Measurements from ENCODE around the gene PUDP. TPM values are rescaled to one million over a fixed set of nuclear protein-coding genes. Genes with fewer than 3 reads are reported as not detected.

The PUDP gene
- total and polyA plus RNA-seq, 4 donors, result 5.3 to 9.4 (median 6.8) TPM

GRCh38 chrX:7067256-7067655 lies 80.7 kb downstream of the PUDP start:
- TF ChIP-seq ZBTB33 (IDR thresholded peaks at IDR 0.05), result no peak
- no peak for TF ChIP-seq HNF4G (IDR thresholded peaks at IDR 0.05)
- TF ChIP-seq FOXA2 (IDR thresholded peaks at IDR 0.05), result no peak
- no peak for TF ChIP-seq ATF3 (IDR thresholded peaks at IDR 0.05)
- TF ChIP-seq FOXA1 (IDR thresholded peaks at IDR 0.05), result no peak
- no peak for TF ChIP-seq CTCF (IDR thresholded peaks at IDR 0.05; ENCODE audit: low read depth, low read length, missing input control)
- TF ChIP-seq YY1 (IDR thresholded peaks at IDR 0.05), result no peak
- H3K9me3 ChIP-seq (ENCODE audit: control insufficient read depth in 4 of 4, low read length in 3 of 4), result no peaks in the 10 kb centered on the region
- no peak for DNase-seq (ENCODE audit: low spot score)
- peaks cover 0 to 4% (median 0%) of the 10 kb centered on the region in 4 donors for H3K36me3 ChIP-seq (ENCODE audit: control insufficient read depth in 4 of 4, insufficient read depth in 3 of 4, low read depth in 1 of 4, low read length in 3 of 4)
- no peak overlapping the region for H3K27ac ChIP-seq (ENCODE audit: low read depth in 1 of 2, low read length in 2 of 2)
- H3K9ac ChIP-seq (ENCODE audit: low read depth in 1 of 2, low read length in 2 of 2), result no peak overlapping the region
- H3K4me3 ChIP-seq (ENCODE audit: low read depth in 1 of 3, low read length in 3 of 3), result no peak overlapping the region
- H3K4me1 ChIP-seq (ENCODE audit: control insufficient read depth in 4 of 4, insufficient read depth in 4 of 4, low read length in 3 of 4), result peaks cover 2 to 28% (median 23%) of the 10 kb centered on the region in 4 donors
- no peaks in the 10 kb centered on the region for H3K27me3 ChIP-seq (ENCODE audit: control insufficient read depth in 4 of 4, insufficient read depth in 4 of 4, low read length in 3 of 4)
- WGBS, result 95% methylated on average over 7 of the region's 7 CpGs

- H3K36me3 ChIP-seq (ENCODE audit: control insufficient read depth in 4 of 4, insufficient read depth in 3 of 4, low read depth in 1 of 4, low read length in 3 of 4), result peaks cover 0 to 4% (median 0%) of the 10 kb centered on the region in 4 donors
- H3K27me3 ChIP-seq (ENCODE audit: control insufficient read depth in 4 of 4, insufficient read depth in 4 of 4, low read length in 3 of 4), result no peaks in the 10 kb centered on the region
- no peak overlapping the region for H3K9ac ChIP-seq (ENCODE audit: low read depth in 1 of 2, low read length in 2 of 2)
- H3K9me3 ChIP-seq (ENCODE audit: control insufficient read depth in 4 of 4, low read length in 3 of 4), result no peaks in the 10 kb centered on the region
- WGBS, result 54% methylated on average over 8 of the region's 8 CpGs
- H3K4me1 ChIP-seq (ENCODE audit: control insufficient read depth in 4 of 4, insufficient read depth in 4 of 4, low read length in 3 of 4), result peaks cover 7 to 27% (median 21%) of the 10 kb centered on the region in 4 donors
- no peak overlapping the region for H3K4me3 ChIP-seq (ENCODE audit: low read depth in 1 of 3, low read length in 3 of 3)
- no peak overlapping the region for H3K27ac ChIP-seq (ENCODE audit: low read depth in 1 of 2, low read length in 2 of 2)
- DNase-seq (ENCODE audit: low spot score), result no peak
- TF ChIP-seq GABPA (IDR thresholded peaks at IDR 0.05 in 1 of 2, conservative IDR thresholded peaks at IDR 0.05 in 1 of 2) (no peak), RXRA (IDR thresholded peaks at IDR 0.05) (peak; percentile 29 to 50), MAX (IDR thresholded peaks at IDR 0.05) (no peak), HNF4A (conservative IDR thresholded peaks at IDR 0.05) (peak in 1 of 2 donors; percentile 28)
These were observed 82.5 kb downstream of the PUDP start for GRCh38 chrX:7065473-7065872.

- H3K4me3 ChIP-seq (ENCODE audit: low read depth in 1 of 3, low read length in 3 of 3), result no peak overlapping the region
- peak overlapping the region in 1 of 2 donors; percentile 86 for H3K27ac ChIP-seq (ENCODE audit: low read depth in 1 of 2, low read length in 2 of 2)
- no peak for DNase-seq (ENCODE audit: low spot score)
- H3K9ac ChIP-seq (ENCODE audit: low read depth in 1 of 2, low read length in 2 of 2), result no peak overlapping the region
- WGBS, result 94% methylated on average over 1 of the region's 1 CpG
- no peaks in the 10 kb centered on the region for H3K9me3 ChIP-seq (ENCODE audit: control insufficient read depth in 4 of 4, low read length in 3 of 4)
- H3K27me3 ChIP-seq (ENCODE audit: control insufficient read depth in 4 of 4, insufficient read depth in 4 of 4, low read length in 3 of 4), result no peaks in the 10 kb centered on the region
- TF ChIP-seq GABPA (IDR thresholded peaks at IDR 0.05 in 1 of 2, conservative IDR thresholded peaks at IDR 0.05 in 1 of 2) (no peak), JUND (IDR thresholded peaks at IDR 0.05) (no peak), NR2F2 (IDR thresholded peaks at IDR 0.05) (no peak), RAD21 (IDR thresholded peaks at IDR 0.05) (no peak), ZBTB33 (IDR thresholded peaks at IDR 0.05) (no peak), HNF4G (IDR thresholded peaks at IDR 0.05) (no peak), HNF4A (conservative IDR thresholded peaks at IDR 0.05) (no peak), ATF3 (IDR thresholded peaks at IDR 0.05) (no peak), FOXA1 (IDR thresholded peaks at IDR 0.05) (no peak)
- H3K4me1 ChIP-seq (ENCODE audit: control insufficient read depth in 4 of 4, insufficient read depth in 4 of 4, low read length in 3 of 4), result peaks cover 7 to 27% (median 20%) of the 10 kb centered on the region in 4 donors
- H3K36me3 ChIP-seq (ENCODE audit: control insufficient read depth in 4 of 4, insufficient read depth in 3 of 4, low read depth in 1 of 4, low read length in 3 of 4), result peaks cover 0 to 2% (median under 1%) of the 10 kb centered on the region in 4 donors
These were observed 85.0 kb downstream of the PUDP start for GRCh38 chrX:7062903-7063302.

Data from liver (tissue), 9 donors.